ENCODE results near the gene SNAPIN. TPM values are rescaled to one million over a fixed set of nuclear protein-coding genes. Genes with fewer than 3 reads are reported as not detected.

The SNAPIN gene
- total RNA-seq, 2 donors from 2014 or later: 64.9 to 73.0 TPM

- WGBS: 68% methylated on average over 7 of the region's 7 CpGs
- H3K4me1 ChIP-seq (replicated peaks): peaks cover 4% of the 10 kb centered on the region
- no peak for DNase-seq (ENCODE audit: low spot score)
- H3K36me3 ChIP-seq: peaks cover 0 to 7% of the 10 kb centered on the region in 2 donors
- no peaks in the 10 kb centered on the region for H3K9me3 ChIP-seq
- H3K4me3 ChIP-seq: no peak overlapping the region
- H3K27ac ChIP-seq: peak overlapping the region; percentile 75 to 77
- intact Hi-C loops (cut with DNase I): no loop called here
- TF ChIP-seq POLR2A (IDR thresholded peaks at IDR 0.05) (no peak), CTCF (IDR thresholded peaks at IDR 0.05) (no peak), POLR2AphosphoS5 (IDR thresholded peaks at IDR 0.05) (no peak)
- no peaks in the 10 kb centered on the region for H3K27me3 ChIP-seq (replicated peaks; ENCODE audit: insufficient read depth)
Observed at GRCh38 chr1:153610811-153611301, 47.6 kb upstream of the SNAPIN start.

- TF ChIP-seq CTCF (IDR thresholded peaks at IDR 0.05) (no peak), POLR2A (IDR thresholded peaks at IDR 0.05) (no peak), POLR2AphosphoS5 (IDR thresholded peaks at IDR 0.05) (no peak)
- no peaks in the 10 kb centered on the region for H3K9me3 ChIP-seq
- intact Hi-C loops (cut with DNase I): no loop called here
- H3K4me1 ChIP-seq (replicated peaks): peaks cover 4% of the 10 kb centered on the region
- H3K27ac ChIP-seq: no peak overlapping the region
- no peak overlapping the region for H3K4me3 ChIP-seq
- no peaks in the 10 kb centered on the region for H3K27me3 ChIP-seq (replicated peaks; ENCODE audit: insufficient read depth)
- H3K36me3 ChIP-seq: peaks cover 0 to 7% of the 10 kb centered on the region in 2 donors
- 38% methylated on average over 1 of the region's 1 CpG for WGBS
- no peak for DNase-seq (ENCODE audit: low spot score)
Observed at GRCh38 chr1:153611356-153611755, 47.1 kb upstream of the SNAPIN start.

- H3K27me3 ChIP-seq (replicated peaks; ENCODE audit: insufficient read depth): no peaks in the 10 kb centered on the region
- H3K27ac ChIP-seq: peak overlapping the region; percentile 80 to 91
- peak overlapping the region; percentile 46 to 51 for H3K4me3 ChIP-seq
- peak; percentile 69 for DNase-seq (ENCODE audit: low spot score)
- intact Hi-C loops (cut with DNase I): loop anchor here (2.0 kb wide), 1 partner anchor 21 kb away; no protein-coding TSS in a partner anchor
- TF ChIP-seq POLR2AphosphoS5 (IDR thresholded peaks at IDR 0.05) (peak; percentile 22), POLR2A (IDR thresholded peaks at IDR 0.05) (no peak)
- 20% methylated on average over 11 of the region's 11 CpGs for WGBS
- H3K9me3 ChIP-seq: no peaks in the 10 kb centered on the region
- peaks cover 0 to 7% of the 10 kb centered on the region in 2 donors for H3K36me3 ChIP-seq
- H3K4me1 ChIP-seq (replicated peaks): peaks cover 4% of the 10 kb centered on the region
Observed at GRCh38 chr1:153612111-153612754, 46.3 kb upstream of the SNAPIN start.

GRCh38 chr1:153612755-153613331 is 45.7 kb upstream of the SNAPIN start, which contains the start of gene S100A16:
Gene S100A16 (minus strand): TSS chr1:153613137. CDS start chr1:153608151, 4,986 bp downstream.
- peaks cover 4% of the 10 kb centered on the region for H3K4me1 ChIP-seq (replicated peaks)
- intact Hi-C loops (cut with DNase I): loop anchor here (2.0 kb wide), 1 partner anchor 20 kb away; no protein-coding TSS in a partner anchor
- peak within 1 kb of the TSS; percentile 46 to 51 for H3K4me3 ChIP-seq
- no peaks in the 10 kb centered on the region for H3K27me3 ChIP-seq (replicated peaks; ENCODE audit: insufficient read depth)
- 15% methylated on average over 9 of the region's 9 CpGs for WGBS
- peak within 1 kb of the TSS; percentile 80 to 91 for H3K27ac ChIP-seq
- TF ChIP-seq CTCF (IDR thresholded peaks at IDR 0.05) (peak in 1 of 4 experiments; percentile 17), POLR2AphosphoS5 (IDR thresholded peaks at IDR 0.05) (peak; percentile 78), POLR2A (IDR thresholded peaks at IDR 0.05) (peak; percentile 93)
- H3K9me3 ChIP-seq: no peaks in the 10 kb centered on the region
- peak; percentile 73 for DNase-seq (ENCODE audit: low spot score)
- H3K36me3 ChIP-seq: peaks cover 0 to under 1% of the 10 kb centered on the region in 2 donors

GRCh38 chr1:153613406-153613805 is 45.1 kb upstream of the SNAPIN start:
- Histone ChIP-seq H3K4me3 (peak overlapping the region in 1 of 2 donors; percentile 46), H3K4me1 (replicated peaks) (peaks cover 1% of the 10 kb centered on the region), H3K36me3 (no peaks in the 10 kb centered on the region), H3K27me3 (replicated peaks; ENCODE audit: insufficient read depth) (no peaks in the 10 kb centered on the region), H3K27ac (peak overlapping the region; percentile 80 to 91), H3K9me3 (no peaks in the 10 kb centered on the region)
- no peak for DNase-seq (ENCODE audit: low spot score)
- TF ChIP-seq POLR2A (IDR thresholded peaks at IDR 0.05): no peak
- TF ChIP-seq POLR2AphosphoS5 (IDR thresholded peaks at IDR 0.05): no peak
- TF ChIP-seq CTCF (IDR thresholded peaks at IDR 0.05): no peak
- intact Hi-C loops (cut with DNase I): loop anchor here (2.0 kb wide), 1 partner anchor 19 kb away; no protein-coding TSS in a partner anchor
- 66% methylated on average over 5 of the region's 5 CpGs for WGBS
